ENCODE measurements around the gene LNX1. TPM values are rescaled to one million over a fixed set of nuclear protein-coding genes. Genes with fewer than 3 reads are reported as not detected.

The LNX1 gene
- total RNA-seq, 1 donor from 2014 or later, result not detected

DNA sequence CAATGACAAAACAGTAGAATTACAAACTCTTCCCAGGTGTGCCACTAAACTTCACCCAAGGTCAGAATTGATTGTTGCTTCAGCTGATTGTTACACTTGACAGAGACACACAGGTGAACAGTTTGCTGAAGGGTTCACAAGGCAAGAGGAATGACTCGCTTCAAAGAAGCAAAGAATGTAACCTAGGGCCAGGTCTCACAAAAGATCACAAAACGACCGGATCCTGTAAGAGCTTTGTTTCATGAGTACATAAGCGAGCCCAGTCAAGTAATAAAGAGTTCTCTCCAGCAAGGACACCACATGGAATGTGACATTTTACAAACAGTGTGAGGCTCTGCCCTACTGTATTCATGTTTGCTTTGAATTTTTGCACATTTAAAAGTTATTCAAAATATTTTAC, 9.1 kb downstream of the LNX1 start:
- Mint-ChIP-seq H3K9me3 (no peaks in the 10 kb centered on the region), H3K27me3 (ENCODE audit: low read depth) (no peaks in the 10 kb centered on the region), H3K36me3 (ENCODE audit: low read depth) (no peaks in the 10 kb centered on the region), H3K27ac (ENCODE audit: unreplicated experiment) (no peak overlapping the region), H3K4me1 (no peaks in the 10 kb centered on the region), H3K4me3 (no peak overlapping the region)
- DNase-seq (ENCODE audit: low read depth, low spot score), result no peak
- TF ChIP-seq CTCF (conservative IDR thresholded peaks at IDR 0.05), result no peak

- no peaks in the 10 kb centered on the region for H3K27me3 Mint-ChIP-seq (ENCODE audit: low read depth)
- no peak overlapping the region for H3K27ac Mint-ChIP-seq (ENCODE audit: unreplicated experiment)
- no peak for TF ChIP-seq CTCF (conservative IDR thresholded peaks at IDR 0.05)
- H3K4me1 Mint-ChIP-seq, result no peaks in the 10 kb centered on the region
- H3K4me3 Mint-ChIP-seq, result no peak overlapping the region
- no peaks in the 10 kb centered on the region for H3K9me3 Mint-ChIP-seq
- H3K36me3 Mint-ChIP-seq (ENCODE audit: low read depth), result no peaks in the 10 kb centered on the region
- DNase-seq (ENCODE audit: low read depth, low spot score), result no peak
These were observed 11.0 kb downstream of the LNX1 start for GRCh38 chr4:53580274-53580673.

DNA sequence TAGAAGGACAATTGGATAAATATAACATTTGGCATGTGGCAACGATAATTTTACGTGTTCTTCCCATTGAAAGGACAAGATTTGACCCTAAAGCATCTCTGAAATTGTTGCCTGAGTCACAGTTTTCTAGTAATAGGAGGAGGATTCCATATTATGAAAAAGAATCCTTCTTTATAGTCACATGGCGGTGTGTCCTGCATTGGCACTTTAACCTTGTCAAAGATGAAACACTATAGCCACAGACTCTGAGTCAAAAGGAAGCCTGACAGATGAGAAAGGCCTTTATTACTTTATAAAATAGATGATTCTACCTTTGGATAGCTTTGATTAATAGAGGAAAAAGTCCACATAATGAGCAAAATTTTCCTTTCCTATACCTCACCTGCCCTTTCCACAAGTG, 11.5 kb downstream of the LNX1 start:
- TF ChIP-seq CTCF (conservative IDR thresholded peaks at IDR 0.05), result no peak
- H3K27me3 Mint-ChIP-seq (ENCODE audit: low read depth), result no peaks in the 10 kb centered on the region
- H3K9me3 Mint-ChIP-seq, result no peaks in the 10 kb centered on the region
- H3K4me1 Mint-ChIP-seq, result no peaks in the 10 kb centered on the region
- H3K27ac Mint-ChIP-seq (ENCODE audit: unreplicated experiment), result no peak overlapping the region
- H3K36me3 Mint-ChIP-seq (ENCODE audit: low read depth), result no peaks in the 10 kb centered on the region
- no peak overlapping the region for H3K4me3 Mint-ChIP-seq
- DNase-seq (ENCODE audit: low read depth, low spot score), result no peak

DNA sequence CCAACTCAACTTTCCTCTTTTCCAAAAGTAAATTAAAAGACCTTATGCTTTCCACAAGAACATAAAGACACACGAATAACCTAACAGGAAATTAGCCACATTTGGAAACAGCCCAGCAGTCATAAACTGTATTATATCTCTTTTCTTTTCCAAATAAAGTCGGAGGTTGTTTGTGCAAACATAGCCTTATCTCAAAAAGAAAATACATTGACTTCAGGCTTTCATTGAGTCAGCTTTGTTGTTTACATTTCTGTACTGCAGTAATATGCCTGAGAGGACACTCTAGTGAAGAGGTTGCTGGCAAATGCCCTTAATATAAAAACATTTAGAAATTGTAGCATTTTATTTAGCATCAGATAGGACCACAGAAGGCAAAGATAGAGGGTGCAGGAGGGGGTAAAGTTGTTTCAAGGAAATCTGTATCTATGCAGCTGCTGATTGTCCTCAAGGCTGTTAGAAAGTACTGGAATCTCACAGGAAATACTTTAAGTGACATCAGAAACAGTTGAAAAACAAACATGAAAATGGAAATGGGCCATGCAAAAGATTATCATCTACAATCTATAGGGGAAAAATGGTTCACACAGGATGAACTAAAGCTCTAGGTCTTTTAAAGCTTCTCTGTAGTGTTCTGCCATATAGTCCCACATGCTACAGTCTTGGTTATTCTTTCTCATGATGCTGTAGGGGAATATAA, 14.5 kb downstream of the LNX1 start:
- H3K4me3 Mint-ChIP-seq, result no peak overlapping the region

DNA sequence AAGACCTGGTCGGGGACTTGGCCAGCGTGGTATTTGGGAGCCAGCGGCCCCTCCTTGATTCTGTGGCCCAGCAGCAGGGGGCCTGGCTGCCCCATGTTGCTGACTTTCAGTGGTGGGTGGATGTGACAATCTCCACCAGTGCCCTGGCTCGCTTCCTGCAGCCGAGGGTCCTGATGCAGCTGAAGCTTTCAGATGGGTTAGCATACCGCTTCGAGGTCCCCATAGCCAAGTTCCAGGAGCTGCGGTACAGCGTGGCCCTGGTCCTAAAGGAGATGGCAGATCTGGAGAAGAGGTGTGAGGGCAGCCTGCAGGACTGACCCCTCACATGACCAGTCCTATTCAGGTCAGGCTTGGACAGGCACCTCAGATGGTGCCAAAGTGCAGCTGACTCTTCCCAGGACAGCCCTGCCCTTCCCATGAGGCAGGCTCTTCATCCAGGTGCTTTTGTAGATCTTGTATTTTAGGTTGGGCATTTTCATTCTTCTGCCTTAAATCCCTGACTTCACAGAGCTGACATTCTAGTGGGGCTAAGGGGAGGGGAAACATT, 15.1 kb downstream of the LNX1 start:
- Mint-ChIP-seq H3K36me3 (ENCODE audit: low read depth) (no peaks in the 10 kb centered on the region), H3K27ac (ENCODE audit: unreplicated experiment) (no peak overlapping the region), H3K27me3 (ENCODE audit: low read depth) (no peaks in the 10 kb centered on the region), H3K9me3 (no peaks in the 10 kb centered on the region), H3K4me3 (no peak overlapping the region), H3K4me1 (no peaks in the 10 kb centered on the region)
- no peak for DNase-seq (ENCODE audit: low read depth, low spot score)
- TF ChIP-seq CTCF (conservative IDR thresholded peaks at IDR 0.05), result no peak

More for the DNA sequence above, 14.5 kb downstream of the LNX1 start:
- no peaks in the 10 kb centered on the region for H3K36me3 Mint-ChIP-seq (ENCODE audit: low read depth)
- no peak overlapping the region for H3K27ac Mint-ChIP-seq (ENCODE audit: unreplicated experiment)
- no peaks in the 10 kb centered on the region for H3K27me3 Mint-ChIP-seq (ENCODE audit: low read depth)
- no peak for TF ChIP-seq CTCF (conservative IDR thresholded peaks at IDR 0.05)
- DNase-seq (ENCODE audit: low read depth, low spot score), result no peak
- H3K4me1 Mint-ChIP-seq, result no peaks in the 10 kb centered on the region
- no peaks in the 10 kb centered on the region for H3K9me3 Mint-ChIP-seq
